Esophagus squamous epithelium (tissue), 4 donors: ENCODE measurements around the gene GPR68.

ENCODE experiments used
- CTCF ChIP-seq, 6 experiments: fragments of 450-650 bp in 4 of 6; fragments of 200-600 bp in 2 of 6; sonication (generic) in 2 of 6; IDR thresholded peaks; one replicate each; pipeline ENCODE4 v1.5.1; 2016 to 2019; ENCODE audit warnings: antibody characterized with exemption in 6 of 6, mild to moderate bottlenecking in 4 of 6, moderate library complexity in 4 of 6
- POLR2A ChIP-seq, 4 donors: fragments of 450-650 bp; IDR thresholded peaks; one replicate each; pipeline ENCODE4 v1.6.1; 2017; ENCODE audit warnings: antibody characterized with exemption in 4 of 4, mild to moderate bottlenecking in 4 of 4, moderate library complexity in 3 of 4

- TF ChIP-seq POLR2A (IDR thresholded peaks at IDR 0.05) (no peak), CTCF (IDR thresholded peaks at IDR 0.05) (no peak)
These were observed 27.7 kb downstream of the GPR68 start for GRCh38 chr14:91216731-91217226.
